Common myeloid progenitor, CD34-positive (primary cell): ENCODE results near the gene VIM.

Experiments used
- CTCF ChIA-PET: fragments of 350-600 bp; sonication (Branson Sonifier 250); formaldehyde crosslinking; loops from one replicate; lab custom pipeline; 2021; ENCODE audit warnings: antibody characterized with exemption; lab: Charles Lee
- POLR2A ChIA-PET: fragments of 350-600 bp; sonication (Branson Sonifier 250); formaldehyde crosslinking; loops from one replicate; lab custom pipeline; 2021; ENCODE audit warnings: antibody characterized with exemption; lab: Charles Lee
- DNase-seq, 3 donors: peaks; one replicate each; pipeline versions ENCODE4 v3.0.0 to v3.0.0-alpha.2; 2013
- H3K27ac ChIP-seq, 2 experiments: 1 replicate in 1 of 2; 2 replicates in 1 of 2; pipeline ENCODE4 v1.7.0; 2013; ENCODE audit warnings: inconsistent platforms in 2 of 2, low read length in 2 of 2, mild to moderate bottlenecking in 2 of 2, low read depth in 1 of 2, moderate library complexity in 1 of 2; ENCODE audit not compliant: severe bottlenecking in 2 of 2, insufficient read depth in 1 of 2, poor library complexity in 1 of 2
- H3K27me3 ChIP-seq, 5 experiments: replicated peaks in 2 of 5; 1 replicate in 3 of 5; 2 replicates in 2 of 5; pipeline versions ENCODE4 v1.6.1 to v1.7.0; 2013; ENCODE audit warnings: low read length in 4 of 5, mild to moderate bottlenecking in 2 of 5, moderate library complexity in 2 of 5, inconsistent platforms in 1 of 5; ENCODE audit not compliant: insufficient read depth in 5 of 5, control insufficient read depth in 4 of 5
- H3K36me3 ChIP-seq, 4 experiments: 1 replicate in 2 of 4; 2 replicates in 2 of 4; pipeline versions ENCODE4 v1.6.1 to v1.7.0; 2013; ENCODE audit warnings: low read length in 3 of 4, control low read depth in 1 of 4, mild to moderate bottlenecking in 1 of 4; ENCODE audit not compliant: control insufficient read depth in 4 of 4, insufficient read depth in 4 of 4
- H3K4me1 ChIP-seq, 4 experiments: 1 replicate in 3 of 4; 2 replicates in 1 of 4; pipeline versions ENCODE4 v1.6.1 to v1.7.1; 2013; ENCODE audit warnings: low read length in 3 of 4, mild to moderate bottlenecking in 3 of 4, control low read depth in 1 of 4, inconsistent platforms in 1 of 4, moderate library complexity in 1 of 4; ENCODE audit not compliant: control insufficient read depth in 4 of 4, insufficient read depth in 4 of 4; ENCODE audit errors: control extremely low read depth in 1 of 4
- H3K4me3 ChIP-seq, 7 experiments: 1 replicate in 4 of 7; 2 replicates in 3 of 7; pipeline versions ENCODE4 v1.5.1 to v1.7.0; 2013; ENCODE audit warnings: mild to moderate bottlenecking in 7 of 7, low read length in 6 of 7, moderate library complexity in 6 of 7, inconsistent platforms in 2 of 7, low read depth in 2 of 7, control low read depth in 1 of 7; ENCODE audit not compliant: insufficient read depth in 4 of 7, control insufficient read depth in 1 of 7; ENCODE audit errors: extremely low read depth in 1 of 7
- H3K9me3 ChIP-seq, 5 experiments: 1 replicate in 4 of 5; 2 replicates in 1 of 5; pipeline versions ENCODE4 v1.6.1 to v1.7.1; 2013; ENCODE audit warnings: low read length in 4 of 5, mild to moderate bottlenecking in 2 of 5, inconsistent platforms in 1 of 5, low read depth in 1 of 5, moderate library complexity in 1 of 5; ENCODE audit not compliant: control insufficient read depth in 4 of 5, insufficient read depth in 2 of 5; ENCODE audit errors: control extremely low read depth in 1 of 5
- WGBS: methylation state at CpG from one replicate; pipeline ENCODE4 v1.1.5; 2013; ENCODE audit not compliant: insufficient coverage; 5-methylcytosine and 5-hydroxymethylcytosine counted together

VIM gene

DNA sequence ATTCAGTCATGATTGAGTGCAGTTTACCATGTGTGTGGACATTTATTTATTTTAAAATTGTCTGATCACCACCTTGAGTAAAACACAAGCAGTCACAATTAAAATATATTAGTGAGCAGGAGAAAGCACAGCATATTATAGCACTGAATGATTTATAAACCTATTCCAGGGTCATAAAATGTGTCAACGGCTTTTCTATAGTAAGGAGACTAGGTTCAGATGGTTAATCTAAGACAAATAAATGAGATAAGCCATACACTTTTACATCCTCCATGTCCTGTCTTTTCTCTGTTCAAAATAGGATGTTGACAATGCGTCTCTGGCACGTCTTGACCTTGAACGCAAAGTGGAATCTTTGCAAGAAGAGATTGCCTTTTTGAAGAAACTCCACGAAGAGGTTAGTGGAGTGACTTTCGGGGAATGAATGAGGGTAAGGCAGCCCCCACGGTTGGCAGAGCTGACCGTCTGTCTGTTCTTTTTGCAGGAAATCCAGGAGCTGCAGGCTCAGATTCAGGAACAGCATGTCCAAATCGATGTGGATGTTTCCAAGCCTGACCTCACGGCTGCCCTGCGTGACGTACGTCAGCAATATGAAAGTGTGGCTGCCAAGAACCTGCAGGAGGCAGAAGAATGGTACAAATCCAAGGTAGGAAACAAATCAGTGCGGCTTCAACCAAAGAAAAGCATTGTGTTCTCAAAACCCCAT is 5.4 kb downstream of the VIM start:
- Histone ChIP-seq H3K36me3 (peaks cover 41 to 85% (median 57%) of the 10 kb centered on the region in 4 experiments), H3K27ac (no peak overlapping the region), H3K4me3 (no peak overlapping the region), H3K4me1 (peaks cover 3 to 22% (median 15%) of the 10 kb centered on the region in 4 experiments), H3K27me3 (no peaks in the 10 kb centered on the region), H3K9me3 (no peaks in the 10 kb centered on the region)
- CTCF ChIA-PET, result interaction anchor here (1.1 to 1.6 kb wide), 3 partner anchors 20 to 344 kb away, joined by 3 to 5 read pairs (median 3); partner anchors contain the start of gene TRDMT1
- DNase-seq, result peak in 2 of 3 donors; percentile 53
- POLR2A ChIA-PET, result interaction anchor here (0.6 to 2.2 kb wide), 4 partner anchors 24 to 362 kb away, joined by 3 to 9 read pairs (median 4); partner anchors contain the start of gene TRDMT1
- WGBS, result 96% methylated on average over 13 of the region's 14 CpGs

DNA sequence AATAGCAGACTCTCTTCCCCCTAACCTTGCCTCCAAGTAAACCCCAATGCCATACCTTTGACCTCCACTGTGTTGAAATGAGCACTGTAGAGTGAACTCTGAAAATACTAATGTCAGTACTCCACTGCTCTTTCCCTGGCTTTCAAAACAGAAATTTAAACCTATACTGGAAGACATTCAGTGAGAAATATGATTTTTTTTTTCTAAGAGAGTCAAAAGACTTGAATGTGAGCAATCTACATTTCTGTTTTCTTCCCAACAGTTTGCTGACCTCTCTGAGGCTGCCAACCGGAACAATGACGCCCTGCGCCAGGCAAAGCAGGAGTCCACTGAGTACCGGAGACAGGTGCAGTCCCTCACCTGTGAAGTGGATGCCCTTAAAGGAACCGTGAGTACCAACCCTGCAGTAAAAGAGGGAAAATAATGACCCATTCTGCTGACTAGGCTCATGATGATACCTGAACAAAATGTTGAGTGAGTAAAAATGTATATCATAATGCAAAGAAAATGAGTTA is 6.4 kb downstream of the VIM start:
- Histone ChIP-seq H3K36me3 (peaks cover 41 to 82% (median 57%) of the 10 kb centered on the region in 4 experiments), H3K4me3 (no peak overlapping the region), H3K27ac (no peak overlapping the region), H3K27me3 (no peaks in the 10 kb centered on the region), H3K9me3 (no peaks in the 10 kb centered on the region), H3K4me1 (peaks cover 3 to 20% (median 14%) of the 10 kb centered on the region in 4 experiments)
- 97% methylated on average over 5 of the region's 5 CpGs for WGBS
- ChIA-PET POLR2A (interaction anchor here (0.5 to 2.2 kb wide), 3 partner anchors 33 to 275 kb away, joined by 3 to 9 read pairs (median 4); partner anchors contain the start of gene TRDMT1), CTCF (interaction anchor here (1.0 to 1.4 kb wide), 3 partner anchors 19 to 39 kb away, joined by 3 to 4 read pairs (median 3); no protein-coding TSS in a partner anchor)
- peak in 2 of 3 donors; percentile 49 to 52 for DNase-seq

DNA sequence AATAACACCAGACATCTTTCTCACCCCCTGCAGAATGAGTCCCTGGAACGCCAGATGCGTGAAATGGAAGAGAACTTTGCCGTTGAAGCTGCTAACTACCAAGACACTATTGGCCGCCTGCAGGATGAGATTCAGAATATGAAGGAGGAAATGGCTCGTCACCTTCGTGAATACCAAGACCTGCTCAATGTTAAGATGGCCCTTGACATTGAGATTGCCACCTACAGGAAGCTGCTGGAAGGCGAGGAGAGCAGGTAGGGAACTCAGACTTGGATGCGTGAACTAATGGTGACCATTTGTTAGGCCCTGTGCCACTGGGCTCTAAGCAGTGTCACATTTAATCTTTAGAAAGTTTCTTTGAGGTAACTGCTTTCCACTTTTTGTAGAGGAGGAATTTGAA is 7.1 kb downstream of the VIM start:
- H3K9me3 ChIP-seq, result no peaks in the 10 kb centered on the region
- H3K27me3 ChIP-seq, result no peaks in the 10 kb centered on the region
- peaks cover 41 to 75% (median 56%) of the 10 kb centered on the region in 4 experiments for H3K36me3 ChIP-seq
- H3K4me3 ChIP-seq, result no peak overlapping the region
- ChIA-PET CTCF (interaction anchor here (1.0 to 1.4 kb wide), 3 partner anchors 10 to 39 kb away, joined by 3 to 4 read pairs (median 4); no protein-coding TSS in a partner anchor), POLR2A (interaction anchor here (0.5 to 1.4 kb wide), 2 partner anchors 232 to 274 kb away, joined by 3 to 4 read pairs; no protein-coding TSS in a partner anchor)
- H3K4me1 ChIP-seq, result peaks cover 3 to 20% (median 12%) of the 10 kb centered on the region in 4 experiments
- DNase-seq, result peak in 2 of 3 donors; percentile 52 to 59
- H3K27ac ChIP-seq, result no peak overlapping the region
- 91% methylated on average over 8 of the region's 8 CpGs for WGBS

DNA sequence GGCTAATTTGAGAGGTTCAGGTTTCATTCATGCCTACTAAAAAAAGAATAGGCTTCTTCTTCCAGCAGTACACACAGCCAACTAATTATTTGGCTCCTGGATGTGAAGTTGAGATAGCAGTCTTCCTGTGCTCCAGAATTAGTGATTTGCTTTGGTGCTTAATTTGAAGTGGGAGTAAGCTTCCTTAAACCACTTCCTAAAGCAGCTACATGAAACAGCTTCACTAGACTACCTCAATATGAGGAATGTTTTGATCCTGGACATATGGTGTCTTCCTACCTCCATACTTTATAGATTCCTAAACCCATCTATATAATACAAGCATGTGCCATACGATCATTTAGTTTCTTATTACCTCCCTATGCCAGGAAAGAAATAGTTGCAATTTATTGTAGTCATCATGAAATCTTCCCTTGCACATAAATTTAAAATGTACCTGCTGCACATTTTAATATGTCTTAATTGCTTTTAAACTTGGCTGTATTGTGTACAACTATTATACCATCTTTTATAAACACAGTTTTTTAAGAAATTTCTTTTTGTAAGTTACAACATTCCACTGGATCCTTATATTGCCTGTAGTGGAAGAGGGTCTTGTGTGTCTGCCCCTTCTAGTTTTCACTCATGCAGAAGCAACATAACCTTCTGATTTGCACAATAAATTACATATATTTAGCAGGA is 8.6 kb downstream of the VIM start:
- DNase-seq, result peak in 2 of 3 donors; percentile 26 to 41
- H3K4me3 ChIP-seq, result no peak overlapping the region
- H3K36me3 ChIP-seq, result peaks cover 34 to 62% (median 49%) of the 10 kb centered on the region in 4 experiments
- H3K27ac ChIP-seq, result no peak overlapping the region
- H3K9me3 ChIP-seq, result no peaks in the 10 kb centered on the region
- H3K27me3 ChIP-seq, result no peaks in the 10 kb centered on the region
- CTCF ChIA-PET, result interaction anchor here (0.6 to 1.2 kb wide), 3 partner anchors 318 to 408 kb away, joined by 3 read pairs; no protein-coding TSS in a partner anchor
- WGBS, result no CpG with 5 or more reads among the region's 1 CpG
- H3K4me1 ChIP-seq, result peaks cover 0 to 9% (median 1%) of the 10 kb centered on the region in 4 experiments
- POLR2A ChIA-PET, result interaction anchor here (1.1 to 1.9 kb wide), 2 partner anchors 17 to 31 kb away, joined by 3 to 7 read pairs; no protein-coding TSS in a partner anchor

DNA sequence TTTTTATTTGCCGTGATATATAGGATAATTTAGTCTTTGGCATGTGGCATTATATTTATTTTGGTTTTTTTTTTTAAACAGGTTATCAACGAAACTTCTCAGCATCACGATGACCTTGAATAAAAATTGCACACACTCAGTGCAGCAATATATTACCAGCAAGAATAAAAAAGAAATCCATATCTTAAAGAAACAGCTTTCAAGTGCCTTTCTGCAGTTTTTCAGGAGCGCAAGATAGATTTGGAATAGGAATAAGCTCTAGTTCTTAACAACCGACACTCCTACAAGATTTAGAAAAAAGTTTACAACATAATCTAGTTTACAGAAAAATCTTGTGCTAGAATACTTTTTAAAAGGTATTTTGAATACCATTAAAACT is 9.1 kb downstream of the VIM start:
- peak in 1 of 3 donors; percentile 29 for DNase-seq
- Histone ChIP-seq H3K4me1 (peaks cover 0 to 4% (median 1%) of the 10 kb centered on the region in 4 experiments), H3K36me3 (peaks cover 33 to 58% (median 47%) of the 10 kb centered on the region in 4 experiments), H3K9me3 (no peaks in the 10 kb centered on the region), H3K4me3 (no peak overlapping the region), H3K27me3 (no peaks in the 10 kb centered on the region), H3K27ac (no peak overlapping the region)
- POLR2A ChIA-PET, result interaction anchor here (0.7 to 1.9 kb wide), 3 partner anchors 16 to 334 kb away, joined by 3 to 7 read pairs (median 3); no protein-coding TSS in a partner anchor
- CTCF ChIA-PET, result interaction anchor here (0.8 to 1.0 kb wide), 3 partner anchors 347 to 397 kb away, joined by 3 read pairs; no protein-coding TSS in a partner anchor
- WGBS, result no CpG with 5 or more reads among the region's 5 CpGs

DNA sequence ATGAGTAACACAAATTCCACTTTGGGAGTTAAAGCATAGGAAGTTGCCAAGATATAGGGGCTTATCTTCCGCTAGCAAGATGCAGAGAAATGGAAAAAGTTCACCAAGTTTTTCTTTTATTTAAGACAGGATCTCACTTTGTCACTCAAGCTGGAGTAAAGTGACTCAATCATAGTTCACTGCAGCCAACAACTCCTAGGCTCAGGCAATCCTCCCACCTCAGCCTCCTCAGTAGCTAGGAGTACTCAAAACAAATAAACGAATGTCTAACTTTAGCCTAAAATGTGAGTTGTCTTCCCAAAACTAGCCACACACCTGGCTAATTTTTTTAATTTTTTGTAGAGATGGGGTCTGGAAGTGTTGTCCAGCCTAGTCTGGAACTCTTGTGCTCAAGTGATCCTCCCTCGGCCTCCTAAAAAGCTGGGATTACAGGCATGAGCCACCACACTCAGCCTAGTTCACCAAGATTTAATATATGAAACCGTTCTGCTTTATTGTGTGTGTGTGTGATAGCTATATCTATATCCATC is 9.9 kb downstream of the VIM start:
- Histone ChIP-seq H3K27me3 (no peaks in the 10 kb centered on the region), H3K36me3 (peaks cover 28 to 52% (median 41%) of the 10 kb centered on the region in 4 experiments), H3K27ac (no peak overlapping the region), H3K9me3 (no peaks in the 10 kb centered on the region), H3K4me1 (no peaks in the 10 kb centered on the region), H3K4me3 (no peak overlapping the region)
- peak in 2 of 3 donors; percentile 79 to 82 for DNase-seq
- WGBS, result 100% methylated on average over 2 of the region's 4 CpGs
- CTCF ChIA-PET, result interaction anchor here (0.8 to 0.9 kb wide), 4 partner anchors 8 to 395 kb away, joined by 3 read pairs; no protein-coding TSS in a partner anchor
- POLR2A ChIA-PET, result interaction anchor here (0.6 to 1.9 kb wide), 6 partner anchors 8 to 327 kb away, joined by 3 to 10 read pairs (median 4); no protein-coding TSS in a partner anchor
